ENCODE measurements around the gene CCT8. TPM values are rescaled to one million over a fixed set of nuclear protein-coding genes. Genes with fewer than 3 reads are reported as not detected.
"Not testable (repeated sequence)": the region's sequence is repeated elsewhere in the genome, so short reads cannot be mapped to it uniquely, and the experiment has no call there.

The CCT8 gene
- total RNA-seq, 1 donor from 2014 or later, result 116 TPM

GRCh38 chr21:29024474-29025327, 48.7 kb downstream of the CCT8 start, which contains the start of gene USP16:
Gene USP16, plus strand, starts transcription at chr21:29024668. Its CDS starts 3,246 bp downstream, at chr21:29027914.
- peak; percentile 97 for DNase-seq (ENCODE audit: low spot score)

GRCh38 chr21:29022166-29022565, 51.3 kb downstream of the CCT8 start:
- no peak for DNase-seq (ENCODE audit: low spot score)

- no peak for DNase-seq (ENCODE audit: low spot score)
Observed at GRCh38 chr21:29018540-29018939, 54.9 kb downstream of the CCT8 start.

- no peak for DNase-seq (ENCODE audit: low spot score)
Observed at GRCh38 chr21:29017639-29018237, 55.7 kb downstream of the CCT8 start.

- DNase-seq (ENCODE audit: low spot score), result not testable (repeated sequence)
Observed at GRCh38 chr21:29011236-29011635, 62.2 kb downstream of the CCT8 start.

GRCh38 chr21:29008367-29008766, 65.1 kb downstream of the CCT8 start:
- no peak for DNase-seq (ENCODE audit: low spot score)

GRCh38 chr21:29007810-29008209, 65.6 kb downstream of the CCT8 start:
- DNase-seq (ENCODE audit: low spot score), result no peak

- no peak for DNase-seq (ENCODE audit: low spot score)
Observed at GRCh38 chr21:29007135-29007534, 66.3 kb downstream of the CCT8 start.

Other genes starting within 250 kb of the CCT8 start
- gene LTN1, start 80.8 kb downstream of the CCT8 start, total RNA-seq, result 22.6 TPM
- gene RWDD2B, start 54.3 kb downstream of the CCT8 start, total RNA-seq, result 16.9 TPM
- 38.7 TPM for gene USP16, start 49.0 kb downstream of the CCT8 start, total RNA-seq
- 3.9 TPM for gene MAP3K7CL, start 57.0 kb upstream of the CCT8 start, total RNA-seq
- 69.8 TPM for gene BACH1, start 225.3 kb upstream of the CCT8 start, total RNA-seq

Measured in mesenteric fat pad (tissue), 1 donor.